GM12801 (cell line): ENCODE results near the gene ASTL.

ENCODE experiments used
- TF ChIP-seq, protein P1 (sequence below): IDR thresholded peaks from one replicate; pipeline ENCODE4 v1.5.1; 2011; ENCODE audit warnings: control low read depth; ENCODE audit not compliant: insufficient read length; ENCODE audit errors: extremely low read depth

Gene ASTL

DNA sequence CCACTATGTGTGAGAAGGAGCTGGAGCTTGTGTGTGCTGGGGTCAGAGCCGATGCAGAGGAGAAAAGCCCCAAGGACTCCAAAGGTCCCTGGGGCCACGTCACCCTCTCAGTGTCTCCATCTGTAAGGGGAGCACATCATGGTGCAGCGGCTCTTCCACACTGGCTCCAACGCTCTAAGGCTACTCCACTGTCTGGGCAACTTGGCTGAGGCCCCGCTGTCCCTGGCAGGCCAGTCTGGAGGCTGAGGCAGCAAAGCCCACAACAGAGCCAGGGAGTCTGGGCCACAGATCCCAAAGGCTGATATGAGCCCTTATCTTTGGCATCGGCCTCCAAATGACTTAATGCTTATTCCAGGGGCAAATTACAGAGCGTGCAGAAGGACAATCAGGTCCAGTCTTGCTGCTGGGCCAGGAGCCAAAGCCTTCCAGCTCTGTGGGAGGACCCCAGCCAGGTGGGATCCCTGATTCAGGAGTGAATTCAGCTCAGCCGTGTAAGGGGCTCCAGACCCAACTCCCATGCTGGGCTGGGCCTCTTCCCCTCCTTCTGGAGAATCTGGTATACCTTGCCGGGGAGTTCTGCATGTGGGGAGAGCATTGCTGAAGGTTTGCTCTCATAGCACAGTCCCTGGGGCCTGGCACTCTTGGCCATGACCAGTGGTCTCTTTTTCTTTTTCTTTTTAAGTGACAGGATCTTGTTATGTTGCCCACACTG lies 8.7 kb upstream of the ASTL start:
- TF ChIP-seq, protein P1, sequence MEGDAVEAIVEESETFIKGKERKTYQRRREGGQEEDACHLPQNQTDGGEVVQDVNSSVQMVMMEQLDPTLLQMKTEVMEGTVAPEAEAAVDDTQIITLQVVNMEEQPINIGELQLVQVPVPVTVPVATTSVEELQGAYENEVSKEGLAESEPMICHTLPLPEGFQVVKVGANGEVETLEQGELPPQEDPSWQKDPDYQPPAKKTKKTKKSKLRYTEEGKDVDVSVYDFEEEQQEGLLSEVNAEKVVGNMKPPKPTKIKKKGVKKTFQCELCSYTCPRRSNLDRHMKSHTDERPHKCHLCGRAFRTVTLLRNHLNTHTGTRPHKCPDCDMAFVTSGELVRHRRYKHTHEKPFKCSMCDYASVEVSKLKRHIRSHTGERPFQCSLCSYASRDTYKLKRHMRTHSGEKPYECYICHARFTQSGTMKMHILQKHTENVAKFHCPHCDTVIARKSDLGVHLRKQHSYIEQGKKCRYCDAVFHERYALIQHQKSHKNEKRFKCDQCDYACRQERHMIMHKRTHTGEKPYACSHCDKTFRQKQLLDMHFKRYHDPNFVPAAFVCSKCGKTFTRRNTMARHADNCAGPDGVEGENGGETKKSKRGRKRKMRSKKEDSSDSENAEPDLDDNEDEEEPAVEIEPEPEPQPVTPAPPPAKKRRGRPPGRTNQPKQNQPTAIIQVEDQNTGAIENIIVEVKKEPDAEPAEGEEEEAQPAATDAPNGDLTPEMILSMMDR, result no peak

- TF ChIP-seq, protein P1, result no peak
These were observed 8.0 kb upstream of the ASTL start for GRCh38 chr2:96146153-96146880.

- TF ChIP-seq, protein P1, result no peak
These were observed 7.5 kb upstream of the ASTL start for GRCh38 chr2:96145848-96146152.

- TF ChIP-seq, protein P1, result no peak
These were observed 6.9 kb upstream of the ASTL start, which contains the start of gene DUSP2 for GRCh38 chr2:96145036-96145847. Gene DUSP2, minus strand, starts transcription at chr2:96145440. Its CDS starts 86 bp downstream, at chr2:96145354.

GRCh38 chr2:96144481-96145035 lies 6.3 kb upstream of the ASTL start:
- TF ChIP-seq, protein P1, result no peak

DNA sequence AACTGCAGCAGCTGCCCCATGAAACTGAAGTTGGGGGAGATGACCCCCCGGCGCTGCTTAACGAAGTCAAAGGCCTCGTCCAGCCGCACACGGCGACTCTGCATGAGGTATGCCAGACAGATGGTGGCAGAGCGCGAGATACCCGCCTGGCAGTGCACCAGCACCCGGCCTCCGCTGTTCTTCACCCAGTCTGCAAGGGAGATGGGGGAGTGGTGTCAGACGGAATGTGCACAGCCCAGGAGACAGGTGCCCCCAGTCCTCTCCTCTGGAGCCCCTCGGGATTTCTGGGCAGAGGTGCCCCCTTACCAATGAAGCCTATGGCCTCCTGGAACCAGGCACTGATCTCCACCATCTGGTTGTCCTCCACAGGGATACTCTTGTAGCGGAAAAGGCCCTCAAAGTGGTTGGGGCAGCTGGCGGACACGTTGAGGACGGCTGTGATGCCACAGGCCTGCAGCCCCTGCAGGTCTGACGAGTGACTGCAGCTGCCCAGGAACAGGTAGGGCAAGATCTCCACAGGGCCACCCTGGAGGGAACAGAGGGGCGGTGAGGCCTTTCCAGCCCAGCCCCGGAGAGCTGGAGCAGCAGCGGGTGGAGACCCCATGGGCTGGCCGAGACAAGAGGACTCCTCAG lies 5.7 kb upstream of the ASTL start:
- TF ChIP-seq, protein P1, result no peak

DNA sequence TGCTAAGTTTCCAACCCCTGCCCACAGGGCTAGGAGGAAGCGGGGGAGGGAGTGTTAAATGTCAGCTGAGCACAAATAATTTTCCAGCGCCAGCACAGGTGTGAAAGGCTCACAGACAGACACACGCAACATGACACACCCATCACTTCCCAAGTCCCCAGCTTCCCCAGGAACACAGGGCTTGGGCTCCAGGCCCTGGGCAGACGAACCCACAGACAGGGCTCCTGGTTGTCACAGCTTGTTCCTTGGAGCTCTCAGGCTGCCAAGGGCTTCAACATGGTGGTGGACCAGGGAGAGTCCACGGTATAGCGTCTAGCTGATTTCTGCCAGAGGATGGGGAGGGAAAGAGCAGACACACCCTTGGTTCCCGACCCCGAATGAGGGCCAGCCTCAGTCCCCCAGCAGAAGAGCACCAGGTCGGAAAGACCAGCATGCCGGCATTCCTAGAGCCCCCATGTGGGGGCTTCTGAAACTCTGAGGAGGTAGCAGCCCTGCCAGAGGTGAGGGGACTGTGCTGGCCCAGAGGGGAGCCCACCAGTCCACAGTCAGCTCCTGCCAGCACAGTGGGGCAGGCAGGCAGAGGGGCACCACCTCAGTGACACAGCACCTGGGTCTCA lies 5.0 kb upstream of the ASTL start:
- TF ChIP-seq, protein P1, result no peak
